GM12878 (cell line): ENCODE data around the gene TRAPPC3. TPM values are rescaled to one million over a fixed set of nuclear protein-coding genes. Genes with fewer than 3 reads are reported as not detected.

Experiments used
- ATAC-seq: fragments of 200-7000 bp; cut with Tn5 transposase; 3 replicates; pipeline ENCODE4 v1.9.1; 2020; ENCODE audit warnings: mild to moderate bottlenecking, moderate library complexity
- BruUV-seq: library from RNA; stranded (reverse); fragments of 400-500 nt; replicated peaks from 2 replicates; lab custom pipeline; 2021; lab: Mats Ljungman, UMichigan
- CTCF ChIA-PET: fragments of 300-600 bp; sonication (Branson Sonifier 250); formaldehyde crosslinking; extraction: SDS; loops from one replicate; lab custom pipeline; 2021; ENCODE audit warnings: inconsistent platforms; lab: Yijun Ruan, JAX
- POLR2A ChIA-PET: fragments of 350-600 bp; formaldehyde crosslinking; extraction: SDS; loops from one replicate; lab custom pipeline; 2021; ENCODE audit warnings: inconsistent platforms; lab: Charles Lee
- RAD21 ChIA-PET: fragments of 300-600 bp; sonication (Branson Sonifier 250); formaldehyde crosslinking; loops from one replicate; lab custom pipeline; 2023; ENCODE audit warnings: antibody characterized with exemption; ENCODE audit not compliant: unreplicated experiment; lab: Charles Lee
- SMC1A ChIA-PET: fragments of 300-600 bp; sonication (Branson Sonifier 250); formaldehyde crosslinking; loops from one replicate; lab custom pipeline; 2023; ENCODE audit not compliant: unreplicated experiment, uncharacterized antibody; lab: Charles Lee
- DNase-seq: peaks from one replicate; pipeline ENCODE4 v3.0.0-alpha.2; 2011; ENCODE audit warnings: low read depth, low spot score
- FAIRE-seq: peaks from 3 replicates; lab custom pipeline; 2011; peaks lifted over from hg19 to GRCh38; lab: Jason Lieb, UNC
- H2AFZ ChIP-seq: 2 replicates; pipeline ENCODE4 v1.6.0; 2011; ENCODE audit warnings: low read depth, low read length, control low read depth; ENCODE audit not compliant: control insufficient read depth
- H3K27ac ChIP-seq: 2 replicates; pipeline ENCODE4 v1.5.1; 2011; ENCODE audit warnings: control low read depth; ENCODE audit not compliant: control insufficient read depth, insufficient read depth
- H3K27me3 ChIP-seq, 2 experiments: replicated peaks in 1 of 2; 2 replicates each; pipeline versions ENCODE4 v1.6.0 to v1.6.1; 2011; ENCODE audit warnings: low read length in 1 of 2; ENCODE audit not compliant: control insufficient read depth in 2 of 2, insufficient read depth in 2 of 2
- H3K36me3 ChIP-seq, 2 experiments: 2 replicates each; pipeline ENCODE4 v1.5.1; 2011; ENCODE audit warnings: low read length in 1 of 2; ENCODE audit not compliant: control insufficient read depth in 2 of 2, insufficient read depth in 2 of 2
- H3K4me1 ChIP-seq: 2 replicates; pipeline ENCODE4 v1.6.1; 2011; ENCODE audit warnings: mild to moderate bottlenecking, low read length, moderate library complexity, mixed read lengths; ENCODE audit not compliant: control insufficient read depth, insufficient read depth
- H3K4me2 ChIP-seq: 2 replicates; pipeline ENCODE4 v1.6.0; 2011; ENCODE audit warnings: control low read depth; ENCODE audit not compliant: control insufficient read depth, insufficient read depth
- H3K4me3 ChIP-seq: fragments of 200-600 bp; sonication (generic); 2 replicates; pipeline ENCODE4 v1.5.1; 2016
- H3K79me2 ChIP-seq: 2 replicates; pipeline ENCODE4 v1.6.0; 2011; ENCODE audit warnings: low read length; ENCODE audit not compliant: control insufficient read depth, insufficient read depth
- H3K9ac ChIP-seq: 2 replicates; pipeline ENCODE4 v1.8.0; 2011; ENCODE audit warnings: low read length, control low read depth, mixed read lengths; ENCODE audit not compliant: control insufficient read depth, insufficient read depth
- H3K9me3 ChIP-seq: replicated peaks from 3 replicates; pipeline ENCODE4 v1.5.1; 2011; ENCODE audit warnings: mild to moderate bottlenecking, low read length; ENCODE audit not compliant: control insufficient read depth, insufficient read depth
- H4K20me1 ChIP-seq: 2 replicates; pipeline ENCODE4 v1.6.0; 2011; ENCODE audit not compliant: control insufficient read depth, insufficient read depth
- ESRRA ChIP-seq: IDR thresholded peaks from 2 replicates; pipeline ENCODE4 v1.6.1; 2012; ENCODE audit warnings: mild to moderate bottlenecking, low read length, improper control_type of control experiment
- SIN3A ChIP-seq: IDR thresholded peaks from 2 replicates; pipeline ENCODE4 v1.6.1; 2012; ENCODE audit warnings: low read depth, low read length, improper control_type of control experiment
- WGBS: methylation state at CpG from one replicate; pipeline ENCODE4 v1.1.6; 2016; ENCODE audit warnings: low lambda C conversion rate; ENCODE audit not compliant: insufficient replicate concordance, insufficient coverage; ENCODE audit errors: missing lambda C conversion rate; 5-methylcytosine and 5-hydroxymethylcytosine counted together
- in situ Hi-C: fragments of 300-500 bp; cut with MboI; formaldehyde crosslinking; loops from 9 replicates; pipeline ENCODE4 v1.14.3; 2018; ENCODE audit warnings: mixed read lengths
- intact Hi-C: fragments of 100-400 bp; cut with micrococcal nuclease; formaldehyde crosslinking; loops from one replicate; pipeline ENCODE4 v1.14.2; 2022; ENCODE audit not compliant: unreplicated experiment
- polyA plus RNA-seq, 11 experiments: library from polyadenylated mRNA; depleted of rRNA in 4 of 11; unstranded in 6 of 11; stranded (reverse) in 5 of 11; fragments of >200 nt; fragmentation: Nextera tagmentation in 4 of 11; fragmentation: Illumina TruSeq in 1 of 11; extraction: Ambion mirVana in 4 of 11; extraction: Trizol in 1 of 11; gene quantifications; 1 replicate in 1 of 11; 2 replicates in 10 of 11; pipeline versions ENCODE4 v1.2.1 to v1.2.3, GENCODE V29; 2011 to 2016; ENCODE audit warnings: inconsistent platforms in 2 of 11, missing spikeins in 2 of 11, low read depth in 1 of 11
- total RNA-seq, 4 experiments: library from RNA; depleted of rRNA in 3 of 4; stranded (reverse); fragments of >200 nt in 3 of 4; fragmentation: Illumina TruSeq in 1 of 4; extraction: Trizol in 1 of 4; gene quantifications; 2 replicates each; pipeline versions ENCODE4 v1.2.1 to v1.2.3, GENCODE V29; 2013 to 2021
- TF ChIP-seq, protein P1 (sequence below): fragments of 450-650 bp; IDR thresholded peaks from 2 replicates; pipeline ENCODE4 v1.6.1; 2017; ENCODE audit warnings: mild to moderate bottlenecking, moderate library complexity

TRAPPC3 gene
- total and polyA plus RNA-seq, 10 of the 15 experiments (the other 5 are each of a cell fraction or from before 2014, with no cell fraction given), result 14.7 to 122 (median 70.5) TPM

DNA sequence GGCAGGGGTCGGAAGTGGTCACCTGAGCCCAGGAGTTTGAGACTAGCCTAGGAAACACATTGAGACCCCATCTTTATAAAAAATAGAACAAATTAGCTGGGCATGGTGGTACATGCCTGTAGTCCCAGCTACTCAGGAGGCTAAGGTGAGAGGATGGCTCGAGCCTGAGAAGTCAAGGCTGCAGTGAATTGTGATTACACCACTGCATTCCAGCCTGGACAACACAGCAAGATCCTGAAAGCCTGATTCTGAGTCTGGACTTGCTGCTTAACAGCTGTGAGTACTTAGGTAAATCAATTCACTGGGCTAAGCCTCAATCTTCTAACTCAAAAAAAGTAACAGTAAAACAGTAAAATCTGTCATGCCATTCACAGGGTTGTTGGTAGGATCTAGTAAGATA, 4.9 kb downstream of the TRAPPC3 start:
- DNase-seq, result no peak
- H3K27ac ChIP-seq, result no peak overlapping the region
- no peak overlapping the region for H2AFZ ChIP-seq
- H3K36me3 ChIP-seq, result peaks cover 0 to 8% of the 10 kb centered on the region in 2 experiments; a peak in 1 of 4 replicates
- H3K4me1 ChIP-seq, result peaks cover 18% of the 10 kb centered on the region
- H3K4me2 ChIP-seq, result peak overlapping the region; percentile 34; the same call in 1 of the 2 replicates
- no peaks in the 10 kb centered on the region for H4K20me1 ChIP-seq
- no TSS peak for BruUV-seq
- H3K79me2 ChIP-seq, result peaks cover 38% of the 10 kb centered on the region
- in situ Hi-C loops (loop anchor here (5.0 kb wide), 1 partner anchor 52 kb away; no protein-coding TSS in a partner anchor), intact Hi-C loops (no loop called here)
- ChIA-PET RAD21 (interaction anchor here (0.8 to 0.9 kb wide), 2 partner anchors 43 to 44 kb away, joined by 3 to 4 read pairs; no protein-coding TSS in a partner anchor), POLR2A (interaction anchor here (0.5 to 1.3 kb wide), 4 partner anchors 23 to 257 kb away, joined by 4 to 7 read pairs (median 4); partner anchors contain the start of gene THRAP3), CTCF (interaction anchor here (0.8 to 3.0 kb wide), 5 partner anchors 10 to 141 kb away, joined by 4 to 19 read pairs (median 5); no protein-coding TSS in a partner anchor), SMC1A (interaction anchor here (0.8 to 2.1 kb wide), 5 partner anchors 9 to 224 kb away, joined by 3 to 6 read pairs (median 3); partner anchors contain the start of gene THRAP3)
- H3K9ac ChIP-seq, result no peak overlapping the region
- no peaks in the 10 kb centered on the region for H3K27me3 ChIP-seq
- WGBS, result 58% methylated on average over 2 of the region's 2 CpGs
- ATAC-seq, result no peak
- H3K9me3 ChIP-seq, result no peaks in the 10 kb centered on the region
- H3K4me3 ChIP-seq, result no peak overlapping the region
- TF ChIP-seq SIN3A (no peak), ESRRA (no peak)
- TF ChIP-seq, protein P1, sequence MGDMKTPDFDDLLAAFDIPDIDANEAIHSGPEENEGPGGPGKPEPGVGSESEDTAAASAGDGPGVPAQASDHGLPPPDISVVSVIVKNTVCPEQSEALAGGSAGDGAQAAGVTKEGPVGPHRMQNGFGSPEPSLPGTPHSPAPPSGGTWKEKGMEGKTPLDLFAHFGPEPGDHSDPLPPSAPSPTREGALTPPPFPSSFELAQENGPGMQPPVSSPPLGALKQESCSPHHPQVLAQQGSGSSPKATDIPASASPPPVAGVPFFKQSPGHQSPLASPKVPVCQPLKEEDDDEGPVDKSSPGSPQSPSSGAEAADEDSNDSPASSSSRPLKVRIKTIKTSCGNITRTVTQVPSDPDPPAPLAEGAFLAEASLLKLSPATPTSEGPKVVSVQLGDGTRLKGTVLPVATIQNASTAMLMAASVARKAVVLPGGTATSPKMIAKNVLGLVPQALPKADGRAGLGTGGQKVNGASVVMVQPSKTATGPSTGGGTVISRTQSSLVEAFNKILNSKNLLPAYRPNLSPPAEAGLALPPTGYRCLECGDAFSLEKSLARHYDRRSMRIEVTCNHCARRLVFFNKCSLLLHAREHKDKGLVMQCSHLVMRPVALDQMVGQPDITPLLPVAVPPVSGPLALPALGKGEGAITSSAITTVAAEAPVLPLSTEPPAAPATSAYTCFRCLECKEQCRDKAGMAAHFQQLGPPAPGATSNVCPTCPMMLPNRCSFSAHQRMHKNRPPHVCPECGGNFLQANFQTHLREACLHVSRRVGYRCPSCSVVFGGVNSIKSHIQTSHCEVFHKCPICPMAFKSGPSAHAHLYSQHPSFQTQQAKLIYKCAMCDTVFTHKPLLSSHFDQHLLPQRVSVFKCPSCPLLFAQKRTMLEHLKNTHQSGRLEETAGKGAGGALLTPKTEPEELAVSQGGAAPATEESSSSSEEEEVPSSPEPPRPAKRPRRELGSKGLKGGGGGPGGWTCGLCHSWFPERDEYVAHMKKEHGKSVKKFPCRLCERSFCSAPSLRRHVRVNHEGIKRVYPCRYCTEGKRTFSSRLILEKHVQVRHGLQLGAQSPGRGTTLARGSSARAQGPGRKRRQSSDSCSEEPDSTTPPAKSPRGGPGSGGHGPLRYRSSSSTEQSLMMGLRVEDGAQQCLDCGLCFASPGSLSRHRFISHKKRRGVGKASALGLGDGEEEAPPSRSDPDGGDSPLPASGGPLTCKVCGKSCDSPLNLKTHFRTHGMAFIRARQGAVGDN, result no peak
- FAIRE-seq, result no peak
